SK-N-SH (cell line): ENCODE results near the gene RFK.

Experiments used
- CTCF ChIP-seq: fragments of 200-600 bp; sonication (generic); IDR thresholded peaks from 2 replicates; pipeline ENCODE4 v1.6.1; 2017; ENCODE audit warnings: antibody characterized with exemption, mild to moderate bottlenecking, moderate library complexity
- MAX ChIP-seq: IDR thresholded peaks from 2 replicates; pipeline ENCODE4 v1.4.0; 2012; ENCODE audit warnings: low read depth

GRCh38 chr9:76399856-76400255, 5.6 kb upstream of the RFK start:
- TF ChIP-seq CTCF (no peak), MAX (no peak)
